ENCODE data around the gene HOMER2. TPM values are rescaled to one million over a fixed set of nuclear protein-coding genes. Genes with fewer than 3 reads are reported as not detected.

Gene HOMER2
- total and polyA plus RNA-seq, 2 experiments from 2014 or later = 5.9 to 14.5 TPM

GRCh38 chr15:82862886-82863285 lies 89.6 kb downstream of the HOMER2 start:
- Histone ChIP-seq H4K20me1 (ENCODE audit: insufficient read depth, poor library complexity, severe bottlenecking) (no peaks in the 10 kb centered on the region), H2AFZ (no peak overlapping the region), H3K79me2 (no peaks in the 10 kb centered on the region), H3K9me2 (replicated peaks; ENCODE audit: insufficient read depth) (no peaks in the 10 kb centered on the region), H3K27me3 (no peaks in the 10 kb centered on the region), H3K9me3 (ENCODE audit: low read depth) (no peaks in the 10 kb centered on the region), H3K36me3 (replicated peaks; ENCODE audit: insufficient read depth, low read depth) (no peaks in the 10 kb centered on the region), H3K4me2 (no peak overlapping the region), H3K27ac (no peak overlapping the region), H3K4me3 (no peak overlapping the region), H3K4me1 (ENCODE audit: insufficient read depth) (no peaks in the 10 kb centered on the region)
- TF ChIP-seq EZH2 (IDR thresholded peaks at IDR 0.05; ENCODE audit: borderline replicate concordance) (no peak), EZH2phosphoT487 (IDR thresholded peaks at IDR 0.05; ENCODE audit: low read depth, severe bottlenecking, unreplicated experiment) (no peak), CTCF (IDR thresholded peaks at IDR 0.05; ENCODE audit: poor library complexity) (no peak)
- no peak for DNase-seq (ENCODE audit: low spot score)
- WGBS (ENCODE audit: low lambda C conversion rate, missing lambda C conversion rate) = 94% methylated on average over 6 of the region's 6 CpGs

- no peak for DNase-seq (ENCODE audit: low spot score)
- Histone ChIP-seq H4K20me1 (ENCODE audit: insufficient read depth, poor library complexity, severe bottlenecking) (no peaks in the 10 kb centered on the region), H3K36me3 (replicated peaks; ENCODE audit: insufficient read depth, low read depth) (no peaks in the 10 kb centered on the region), H3K4me3 (no peak overlapping the region), H3K27ac (no peak overlapping the region), H3K9me2 (replicated peaks; ENCODE audit: insufficient read depth) (no peaks in the 10 kb centered on the region), H3K4me2 (no peak overlapping the region), H3K9me3 (ENCODE audit: low read depth) (no peaks in the 10 kb centered on the region), H3K79me2 (no peaks in the 10 kb centered on the region), H3K4me1 (ENCODE audit: insufficient read depth) (no peaks in the 10 kb centered on the region), H3K27me3 (no peaks in the 10 kb centered on the region), H2AFZ (no peak overlapping the region)
- TF ChIP-seq EZH2phosphoT487 (IDR thresholded peaks at IDR 0.05; ENCODE audit: low read depth, severe bottlenecking, unreplicated experiment) = no peak
- no peak for TF ChIP-seq EZH2 (IDR thresholded peaks at IDR 0.05; ENCODE audit: borderline replicate concordance)
- TF ChIP-seq CTCF (IDR thresholded peaks at IDR 0.05; ENCODE audit: poor library complexity) = no peak
- WGBS (ENCODE audit: low lambda C conversion rate, missing lambda C conversion rate) = 91% methylated on average over 11 of the region's 11 CpGs
These were observed 93.6 kb downstream of the HOMER2 start for GRCh38 chr15:82858932-82859331.

- no peak for DNase-seq (ENCODE audit: low spot score)
- Histone ChIP-seq H2AFZ (no peak overlapping the region), H4K20me1 (ENCODE audit: insufficient read depth, poor library complexity, severe bottlenecking) (no peaks in the 10 kb centered on the region), H3K4me3 (no peak overlapping the region), H3K27ac (no peak overlapping the region), H3K4me1 (ENCODE audit: insufficient read depth) (no peaks in the 10 kb centered on the region), H3K36me3 (replicated peaks; ENCODE audit: insufficient read depth, low read depth) (no peaks in the 10 kb centered on the region), H3K27me3 (no peaks in the 10 kb centered on the region), H3K4me2 (no peak overlapping the region), H3K9me2 (replicated peaks; ENCODE audit: insufficient read depth) (no peaks in the 10 kb centered on the region), H3K79me2 (no peaks in the 10 kb centered on the region), H3K9me3 (ENCODE audit: low read depth) (no peaks in the 10 kb centered on the region)
- TF ChIP-seq EZH2phosphoT487 (IDR thresholded peaks at IDR 0.05; ENCODE audit: low read depth, severe bottlenecking, unreplicated experiment) (no peak), CTCF (IDR thresholded peaks at IDR 0.05; ENCODE audit: poor library complexity) (no peak), EZH2 (IDR thresholded peaks at IDR 0.05; ENCODE audit: borderline replicate concordance) (no peak)
- WGBS (ENCODE audit: low lambda C conversion rate, missing lambda C conversion rate) = 91% methylated on average over 10 of the region's 10 CpGs
These were observed 95.9 kb downstream of the HOMER2 start for GRCh38 chr15:82856397-82857170.

Measured in hepatocyte (in vitro differentiated cells).